ENCODE data around the gene PRSS53. TPM values are rescaled to one million over a fixed set of nuclear protein-coding genes. Genes with fewer than 3 reads are reported as not detected.

Gene PRSS53
- total and polyA plus RNA-seq, 4 donors: 0.51 to 14.5 (median 3.0) TPM

- Histone ChIP-seq H3K27ac (ENCODE audit: low read depth in 1 of 2, low read length in 2 of 2) (no peak overlapping the region), H3K9ac (ENCODE audit: low read depth in 1 of 2, low read length in 2 of 2) (no peak overlapping the region), H3K4me3 (ENCODE audit: low read depth in 1 of 3, low read length in 3 of 3) (no peak overlapping the region), H3K27me3 (ENCODE audit: control insufficient read depth in 4 of 4, insufficient read depth in 4 of 4, low read length in 3 of 4) (no peaks in the 10 kb centered on the region), H3K36me3 (ENCODE audit: control insufficient read depth in 4 of 4, insufficient read depth in 3 of 4, low read depth in 1 of 4, low read length in 3 of 4) (peaks cover 4 to 58% (median 23%) of the 10 kb centered on the region in 4 donors), H3K4me1 (ENCODE audit: control insufficient read depth in 4 of 4, insufficient read depth in 4 of 4, low read length in 3 of 4) (peaks cover 0 to 13% (median 8%) of the 10 kb centered on the region in 4 donors), H3K9me3 (ENCODE audit: control insufficient read depth in 4 of 4, low read length in 3 of 4) (no peaks in the 10 kb centered on the region)
- WGBS: 89% methylated on average over 13 of the region's 13 CpGs
- no peak for DNase-seq (ENCODE audit: low spot score)
- TF ChIP-seq RXRA (IDR thresholded peaks at IDR 0.05): no peak
- no peak for TF ChIP-seq FOXA1 (IDR thresholded peaks at IDR 0.05)
- TF ChIP-seq TAF1 (conservative IDR thresholded peaks at IDR 0.05): no peak
- no peak for TF ChIP-seq HNF4A (conservative IDR thresholded peaks at IDR 0.05)
- no peak for TF ChIP-seq CTCF (IDR thresholded peaks at IDR 0.05; ENCODE audit: low read depth, low read length, missing input control)
- no peak for TF ChIP-seq ZBTB33 (IDR thresholded peaks at IDR 0.05)
- TF ChIP-seq YY1 (IDR thresholded peaks at IDR 0.05): no peak
- no peak for TF ChIP-seq RAD21 (IDR thresholded peaks at IDR 0.05)
- TF ChIP-seq MAX (IDR thresholded peaks at IDR 0.05): no peak
- TF ChIP-seq JUND (IDR thresholded peaks at IDR 0.05): no peak
- TF ChIP-seq FOXA2 (IDR thresholded peaks at IDR 0.05): no peak
- TF ChIP-seq ATF3 (IDR thresholded peaks at IDR 0.05): no peak
- TF ChIP-seq NR2F2 (IDR thresholded peaks at IDR 0.05): no peak
- TF ChIP-seq GABPA (IDR thresholded peaks at IDR 0.05 in 1 of 2, conservative IDR thresholded peaks at IDR 0.05 in 1 of 2): no peak
- no peak for TF ChIP-seq REST (IDR thresholded peaks at IDR 0.05)
- no peak for TF ChIP-seq SP1 (IDR thresholded peaks at IDR 0.05)
Observed at GRCh38 chr16:31079342-31079944, 9.3 kb downstream of the PRSS53 start.

Measured in liver (tissue), 9 donors.